IMR-90 (cell line): ENCODE results near the gene HTR1E. TPM values are rescaled to one million over a fixed set of nuclear protein-coding genes. Genes with fewer than 3 reads are reported as not detected.
"Not testable (repeated sequence)": the region's sequence is repeated elsewhere in the genome, so short reads cannot be mapped to it uniquely, and the experiment has no call there.

Experiments used
- ATAC-seq: fragments of 200-7000 bp; cut with Tn5 transposase; 2 replicates; pipeline ENCODE4 v1.9.1; 2020; ENCODE audit warnings: low read depth, mild to moderate bottlenecking, moderate library complexity
- BruUV-seq: library from RNA; stranded (reverse); fragments of 400-500 nt; replicated peaks from 2 replicates; lab custom pipeline; 2021; lab: Mats Ljungman, UMichigan
- CTCF ChIA-PET: fragments of 300-600 bp; formaldehyde crosslinking; extraction: SDS; loops from one replicate; lab custom pipeline; 2021; ENCODE audit warnings: antibody characterized with exemption; lab: Yijun Ruan, JAX
- POLR2A ChIA-PET: fragments of 300-600 bp; sonication (Branson Sonifier 250); formaldehyde crosslinking; loops from one replicate; lab custom pipeline; 2022; ENCODE audit warnings: antibody characterized with exemption; ENCODE audit not compliant: unreplicated experiment; lab: Charles Lee
- DNase-seq: peaks from one replicate; pipeline ENCODE4 v3.0.0; 2013
- H2AFZ ChIP-seq: replicated peaks from 2 replicates; pipeline ENCODE3; 2013; ENCODE audit warnings: low read length, mild to moderate bottlenecking; ENCODE audit not compliant: poor library complexity
- H2AK5ac ChIP-seq: 2 replicates; pipeline ENCODE4 v1.6.1; 2013; ENCODE audit warnings: low read depth, low read length, inconsistent platforms
- H2AK9ac ChIP-seq: replicated peaks from 2 replicates; pipeline ENCODE3; 2013; ENCODE audit warnings: mild to moderate bottlenecking, low read depth, low read length, moderate library complexity; ENCODE audit not compliant: poor library complexity
- H2BK120ac ChIP-seq: 2 replicates; pipeline ENCODE4 v1.6.1; 2013; ENCODE audit warnings: low read depth, low read length, inconsistent platforms
- H2BK15ac ChIP-seq: 3 replicates; pipeline ENCODE4 v1.6.1; 2013; ENCODE audit warnings: low read depth, low read length, inconsistent platforms
- H2BK20ac ChIP-seq: 2 replicates; pipeline ENCODE4 v1.6.1; 2013; ENCODE audit warnings: low read depth, mild to moderate bottlenecking, inconsistent platforms, low read length, moderate library complexity
- H2BK5ac ChIP-seq: 2 replicates; pipeline ENCODE4 v1.6.1; 2013; ENCODE audit warnings: mild to moderate bottlenecking, low read depth, low read length, inconsistent platforms; ENCODE audit not compliant: poor library complexity, severe bottlenecking
- H3K14ac ChIP-seq: replicated peaks from 2 replicates; pipeline ENCODE4 v1.6.1; 2013; ENCODE audit warnings: low read depth, low read length, inconsistent platforms
- H3K18ac ChIP-seq: 2 replicates; pipeline ENCODE4 v1.6.1; 2013; ENCODE audit warnings: low read depth, low read length, control low read depth
- H3K23ac ChIP-seq: 2 replicates; pipeline ENCODE4 v1.6.1; 2013; ENCODE audit warnings: low read depth, low read length, inconsistent platforms
- H3K27ac ChIP-seq: 2 replicates; pipeline ENCODE4 v1.5.1; 2013; ENCODE audit warnings: mild to moderate bottlenecking, control low read depth, low read length; ENCODE audit not compliant: insufficient read depth
- H3K27me3 ChIP-seq: 2 replicates; pipeline ENCODE4 v1.6.1; 2013; ENCODE audit warnings: low read length; ENCODE audit not compliant: control insufficient read depth, insufficient read depth
- H3K36me3 ChIP-seq: 2 replicates; pipeline ENCODE4 v1.6.1; 2013; ENCODE audit warnings: low read length, mixed read lengths; ENCODE audit not compliant: control insufficient read depth, insufficient read depth
- H3K4ac ChIP-seq: 2 replicates; pipeline ENCODE4 v1.6.1; 2013; ENCODE audit warnings: low read depth, low read length, inconsistent platforms
- H3K4me1 ChIP-seq: 2 replicates; pipeline ENCODE4 v1.6.1; 2013; ENCODE audit warnings: low read length, mixed read lengths; ENCODE audit not compliant: control insufficient read depth, insufficient read depth
- H3K4me2 ChIP-seq: 2 replicates; pipeline ENCODE4 v1.6.1; 2013; ENCODE audit warnings: low read depth, mild to moderate bottlenecking, control low read depth, low read length, moderate library complexity
- H3K4me3 ChIP-seq: 2 replicates; pipeline ENCODE4 v1.5.1; 2013; ENCODE audit warnings: low read depth, mild to moderate bottlenecking, control low read depth, low read length, moderate library complexity; ENCODE audit not compliant: insufficient read depth
- H3K56ac ChIP-seq: 2 replicates; pipeline ENCODE4 v1.6.1; 2013; ENCODE audit warnings: low read length, inconsistent platforms; ENCODE audit not compliant: insufficient read depth; ENCODE audit errors: extremely low read depth
- H3K79me1 ChIP-seq, 2 experiments: 2 replicates each; pipeline ENCODE4 v1.6.1; 2013; ENCODE audit warnings: low read length in 2 of 2, inconsistent platforms in 1 of 2, low read depth in 1 of 2
- H3K9ac ChIP-seq: 2 replicates; pipeline ENCODE4 v1.6.1; 2013; ENCODE audit warnings: low read depth, low read length, control low read depth
- H3K9me1 ChIP-seq: 2 replicates; pipeline ENCODE4 v1.6.1; 2013; ENCODE audit warnings: low read length, inconsistent platforms; ENCODE audit not compliant: insufficient read depth
- H3K9me3 ChIP-seq: 2 replicates; pipeline ENCODE4 v1.6.1; 2013; ENCODE audit warnings: low read length; ENCODE audit not compliant: control insufficient read depth, insufficient read depth
- H4K20me1 ChIP-seq: 2 replicates; pipeline ENCODE4 v1.6.1; 2013; ENCODE audit warnings: low read length, inconsistent platforms; ENCODE audit not compliant: insufficient read depth
- H4K5ac ChIP-seq: 2 replicates; pipeline ENCODE4 v1.6.1; 2013; ENCODE audit warnings: mild to moderate bottlenecking, low read depth, low read length, control low read depth
- H4K8ac ChIP-seq, 2 experiments: 2 replicates each; pipeline ENCODE4 v1.6.1; 2013; ENCODE audit warnings: low read depth in 2 of 2, low read length in 2 of 2, control low read depth in 1 of 2, inconsistent platforms in 1 of 2
- H4K91ac ChIP-seq: 2 replicates; pipeline ENCODE4 v1.6.1; 2013; ENCODE audit warnings: low read depth, low read length, inconsistent platforms; ENCODE audit not compliant: insufficient read depth
- BHLHE40 ChIP-seq: fragments of 150-350 bp; IDR thresholded peaks from 2 replicates; pipeline ENCODE4 v1.6.1; 2016; ENCODE audit warnings: mild to moderate bottlenecking, low read depth, low read length
- NFE2L2 ChIP-seq: fragments of 150-350 bp; IDR thresholded peaks from 2 replicates; pipeline ENCODE4 v1.6.1; 2016; ENCODE audit warnings: low read depth, mild to moderate bottlenecking, low read length
- RAD21 ChIP-seq: IDR thresholded peaks from 2 replicates; pipeline ENCODE4 v1.6.1; 2012; ENCODE audit warnings: low read length, improper control_type of control experiment
- RFX5 ChIP-seq: IDR thresholded peaks from 2 replicates; pipeline ENCODE4 v1.8.0; 2012; ENCODE audit warnings: low read depth, mild to moderate bottlenecking, low read length, moderate library complexity
- SMC3 ChIP-seq: fragments of 150-350 bp; IDR thresholded peaks from 2 replicates; pipeline ENCODE4 v1.6.1; 2016; ENCODE audit warnings: low read depth, mild to moderate bottlenecking, antibody characterized with exemption, low read length, moderate library complexity
- WGBS, 2 experiments: methylation state at CpG; one replicate each; pipeline versions ENCODE4 v1.1.5 to v1.1.7; 2013; ENCODE audit warnings: missing lambda C conversion rate in 2 of 2; ENCODE audit not compliant: insufficient read length in 1 of 2; ENCODE audit errors: extremely low coverage in 2 of 2; 5-methylcytosine and 5-hydroxymethylcytosine counted together
- dilution Hi-C: fragments of 300-500 bp; cut with HindIII; formaldehyde crosslinking; loops from one replicate; pipeline ENCODE4 v1.14.3; 2018; ENCODE audit warnings: low sequenced_read_pairs; ENCODE audit not compliant: unreplicated experiment
- in situ Hi-C: fragments of 300-500 bp; cut with MboI; formaldehyde crosslinking; loops from 3 replicates; pipeline ENCODE4 v1.14.3; 2019; ENCODE audit warnings: low sequenced_read_pairs, inconsistent platforms, mixed read lengths
- intact Hi-C: fragments of 100-400 bp; cut with micrococcal nuclease; formaldehyde crosslinking; loops from 2 replicates; pipeline ENCODE4 v1.10.0; 2022
- polyA plus RNA-seq, 3 experiments: library from polyadenylated mRNA; depleted of rRNA; stranded (reverse); fragments of >200 nt; gene quantifications; 2 replicates each; pipeline ENCODE4 v1.2.3, GENCODE V29; 2012; ENCODE audit warnings: low replicate concordance in 1 of 3
- total RNA-seq: library from RNA; depleted of rRNA; stranded (reverse); fragments of >200 nt; gene quantifications from 2 replicates; pipeline ENCODE4 v1.2.3, GENCODE V29; 2012
- TF ChIP-seq, protein P1 (sequence below): fragments of 150-350 bp; IDR thresholded peaks from 2 replicates; pipeline ENCODE4 v1.6.1; 2017; ENCODE audit warnings: mild to moderate bottlenecking, antibody characterized with exemption, low read length, low read depth

Gene HTR1E
- total and polyA plus RNA-seq, 2 of the 4 experiments (the other 2 are of a cell fraction): not detected

DNA sequence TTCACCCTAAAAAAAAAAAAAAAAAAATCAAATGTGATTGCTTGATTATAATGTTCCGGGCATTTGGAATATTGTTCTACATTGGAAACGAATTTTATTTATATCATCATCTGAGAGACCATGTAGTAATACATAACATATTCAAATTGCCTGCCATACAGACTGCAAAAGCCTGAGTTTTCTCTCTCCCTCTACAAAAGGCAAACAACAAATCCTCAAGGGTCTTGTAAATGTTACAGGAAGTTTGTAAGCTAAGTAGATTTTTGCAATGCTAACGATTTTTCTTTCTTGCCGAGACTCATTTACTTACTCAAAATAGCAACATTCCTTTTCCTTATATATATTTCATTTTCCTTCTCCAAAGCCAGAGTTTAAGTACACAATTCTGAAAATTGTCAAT, 49.0 kb upstream of the HTR1E start:
- no peak overlapping the region for H4K91ac ChIP-seq
- no CpG with 5 or more reads among the region's 4 CpGs for WGBS, 2 experiments
- no peak overlapping the region for H3K9ac ChIP-seq
- peaks cover 14% of the 10 kb centered on the region for H3K9me3 ChIP-seq
- H3K14ac ChIP-seq: no peak overlapping the region
- H2BK20ac ChIP-seq: no peak overlapping the region
- no peak overlapping the region for H2AK5ac ChIP-seq
- H2BK5ac ChIP-seq: no peak overlapping the region
- DNase-seq (no peak), ATAC-seq (no peak)
- H2BK120ac ChIP-seq: no peak overlapping the region
- no peak overlapping the region for H3K18ac ChIP-seq
- dilution Hi-C loops: no loop called here
- no peak overlapping the region for H3K4me3 ChIP-seq
- no peak overlapping the region for H3K23ac ChIP-seq
- CTCF ChIA-PET: no interaction called here
- no peaks in the 10 kb centered on the region for H3K9me1 ChIP-seq
- POLR2A ChIA-PET: no interaction called here
- H4K8ac ChIP-seq: no peak overlapping the region
- H3K36me3 ChIP-seq: no peaks in the 10 kb centered on the region
- no peak overlapping the region for H2AFZ ChIP-seq
- H3K4ac ChIP-seq: no peak overlapping the region
- H3K4me1 ChIP-seq: no peaks in the 10 kb centered on the region
- H4K20me1 ChIP-seq: no peaks in the 10 kb centered on the region
- in situ Hi-C loops: no loop called here
- TF ChIP-seq SMC3 (no peak), RFX5 (no peak), NFE2L2 (no peak), BHLHE40 (no peak), RAD21 (no peak)
- TF ChIP-seq, protein P1, sequence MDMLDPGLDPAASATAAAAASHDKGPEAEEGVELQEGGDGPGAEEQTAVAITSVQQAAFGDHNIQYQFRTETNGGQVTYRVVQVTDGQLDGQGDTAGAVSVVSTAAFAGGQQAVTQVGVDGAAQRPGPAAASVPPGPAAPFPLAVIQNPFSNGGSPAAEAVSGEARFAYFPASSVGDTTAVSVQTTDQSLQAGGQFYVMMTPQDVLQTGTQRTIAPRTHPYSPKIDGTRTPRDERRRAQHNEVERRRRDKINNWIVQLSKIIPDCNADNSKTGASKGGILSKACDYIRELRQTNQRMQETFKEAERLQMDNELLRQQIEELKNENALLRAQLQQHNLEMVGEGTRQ: no peak
- no peaks in the 10 kb centered on the region for H3K79me1 ChIP-seq
- no peak overlapping the region for H3K4me2 ChIP-seq
- no peak overlapping the region for H3K27ac ChIP-seq
- no peaks in the 10 kb centered on the region for H3K27me3 ChIP-seq
- intact Hi-C loops: no loop called here
- BruUV-seq: no TSS peak
- no peak overlapping the region for H3K56ac ChIP-seq
- no peak overlapping the region for H4K5ac ChIP-seq
- no peak overlapping the region for H2BK15ac ChIP-seq
- H2AK9ac ChIP-seq: no peak overlapping the region

DNA sequence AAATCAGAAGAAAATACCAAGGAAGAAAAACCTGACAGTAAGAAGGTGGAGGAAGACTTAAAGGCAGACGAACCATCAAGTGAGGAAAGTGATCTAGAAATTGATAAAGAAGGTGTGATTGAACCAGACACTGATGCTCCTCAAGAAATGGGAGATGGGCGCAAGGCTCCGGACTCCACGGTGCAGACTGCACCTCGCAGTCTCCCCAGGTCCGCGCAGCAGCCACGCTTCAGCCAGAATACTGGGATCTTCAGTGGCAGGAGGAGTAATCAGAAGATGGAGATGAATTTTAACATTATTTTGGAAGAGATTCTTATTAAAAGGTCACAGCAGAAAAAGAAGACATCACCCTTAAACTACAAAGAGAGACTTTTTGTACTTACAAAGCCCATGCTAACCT, 40.1 kb upstream of the HTR1E start:
- in situ Hi-C loops, intact Hi-C loops, BruUV-seq, H3K9ac ChIP-seq, H3K27me3 ChIP-seq, H2BK120ac ChIP-seq, H4K5ac ChIP-seq, H3K36me3 ChIP-seq, H2BK15ac ChIP-seq, H4K91ac ChIP-seq, H3K27ac ChIP-seq, H3K4me2 ChIP-seq, ATAC-seq, H3K9me3 ChIP-seq, H3K4me3 ChIP-seq, H3K4ac ChIP-seq, H3K23ac ChIP-seq, H3K14ac ChIP-seq, H4K8ac ChIP-seq, CTCF ChIA-PET, H3K79me1 ChIP-seq, dilution Hi-C loops, H2AK9ac ChIP-seq, H3K9me1 ChIP-seq, H3K18ac ChIP-seq, H4K20me1 ChIP-seq, H3K4me1 ChIP-seq, H2BK5ac ChIP-seq, DNase-seq, H2AFZ ChIP-seq, H2BK20ac ChIP-seq, POLR2A ChIA-PET, H3K56ac ChIP-seq, H2AK5ac ChIP-seq: not testable (repeated sequence)
- no CpG with 5 or more reads among the region's 8 CpGs for WGBS, 2 experiments
